Coronary artery (tissue), 2 donors: ENCODE data around the gene PARD6G.

Experiments
- DNase-seq: peaks from one replicate; pipeline ENCODE4 v3.0.0-alpha.2; 2017; ENCODE audit warnings: low spot score
- H3K27ac ChIP-seq, 2 donors: fragments of 200-600 bp; sonication (generic); one replicate each; pipeline ENCODE4 v1.5.1; 2016 to 2019
- H3K4me3 ChIP-seq: fragments of 200-600 bp; sonication (generic); 2 replicates; pipeline ENCODE4 v1.5.1; 2016; ENCODE audit warnings: mild to moderate bottlenecking, moderate library complexity
- TF ChIP-seq, protein P1 (sequence below): fragments of 200-600 bp; sonication (generic); IDR thresholded peaks from one replicate; pipeline ENCODE4 v1.5.1; 2019; ENCODE audit warnings: antibody characterized with exemption

PARD6G gene

DNA sequence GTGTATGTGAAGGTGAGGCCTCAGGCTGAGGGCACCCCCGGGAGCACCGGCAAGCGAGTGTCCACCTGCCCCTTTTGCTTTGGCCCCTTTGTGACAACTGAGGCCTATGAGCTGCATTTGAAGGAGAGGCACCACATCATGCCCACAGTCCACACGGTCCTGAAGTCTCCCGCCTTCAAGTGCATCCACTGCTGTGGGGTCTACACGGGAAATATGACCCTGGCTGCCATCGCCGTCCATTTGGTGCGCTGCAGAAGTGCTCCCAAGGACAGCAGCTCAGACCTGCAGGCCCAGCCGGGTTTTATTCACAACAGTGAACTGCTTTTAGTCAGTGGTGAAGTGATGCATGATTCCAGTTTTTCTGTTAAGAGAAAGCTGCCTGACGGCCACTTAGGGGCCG is 109.3 kb downstream of the PARD6G start:
- Histone ChIP-seq H3K27ac (no peak overlapping the region), H3K4me3 (no peak overlapping the region)
- no peak for DNase-seq
- TF ChIP-seq, protein P1, sequence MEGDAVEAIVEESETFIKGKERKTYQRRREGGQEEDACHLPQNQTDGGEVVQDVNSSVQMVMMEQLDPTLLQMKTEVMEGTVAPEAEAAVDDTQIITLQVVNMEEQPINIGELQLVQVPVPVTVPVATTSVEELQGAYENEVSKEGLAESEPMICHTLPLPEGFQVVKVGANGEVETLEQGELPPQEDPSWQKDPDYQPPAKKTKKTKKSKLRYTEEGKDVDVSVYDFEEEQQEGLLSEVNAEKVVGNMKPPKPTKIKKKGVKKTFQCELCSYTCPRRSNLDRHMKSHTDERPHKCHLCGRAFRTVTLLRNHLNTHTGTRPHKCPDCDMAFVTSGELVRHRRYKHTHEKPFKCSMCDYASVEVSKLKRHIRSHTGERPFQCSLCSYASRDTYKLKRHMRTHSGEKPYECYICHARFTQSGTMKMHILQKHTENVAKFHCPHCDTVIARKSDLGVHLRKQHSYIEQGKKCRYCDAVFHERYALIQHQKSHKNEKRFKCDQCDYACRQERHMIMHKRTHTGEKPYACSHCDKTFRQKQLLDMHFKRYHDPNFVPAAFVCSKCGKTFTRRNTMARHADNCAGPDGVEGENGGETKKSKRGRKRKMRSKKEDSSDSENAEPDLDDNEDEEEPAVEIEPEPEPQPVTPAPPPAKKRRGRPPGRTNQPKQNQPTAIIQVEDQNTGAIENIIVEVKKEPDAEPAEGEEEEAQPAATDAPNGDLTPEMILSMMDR = no peak

DNA sequence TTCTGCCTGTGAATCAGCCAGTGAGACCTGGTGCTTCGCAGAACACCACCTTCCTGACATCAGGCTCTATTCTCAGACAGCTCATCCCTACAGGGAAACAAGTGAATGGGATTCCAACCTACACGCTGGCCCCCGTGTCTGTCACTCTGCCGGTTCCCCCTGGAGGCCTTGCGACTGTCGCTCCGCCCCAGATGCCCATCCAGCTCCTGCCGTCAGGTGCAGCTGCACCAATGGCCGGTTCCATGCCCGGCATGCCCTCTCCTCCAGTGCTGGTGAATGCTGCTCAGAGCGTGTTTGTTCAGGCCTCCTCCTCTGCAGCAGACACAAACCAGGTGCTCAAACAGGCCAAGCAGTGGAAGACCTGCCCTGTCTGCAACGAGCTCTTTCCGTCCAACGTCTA is 110.2 kb downstream of the PARD6G start:
- no peak for DNase-seq
- TF ChIP-seq, protein P1 = no peak
- Histone ChIP-seq H3K27ac (no peak overlapping the region), H3K4me3 (no peak overlapping the region)

DNA sequence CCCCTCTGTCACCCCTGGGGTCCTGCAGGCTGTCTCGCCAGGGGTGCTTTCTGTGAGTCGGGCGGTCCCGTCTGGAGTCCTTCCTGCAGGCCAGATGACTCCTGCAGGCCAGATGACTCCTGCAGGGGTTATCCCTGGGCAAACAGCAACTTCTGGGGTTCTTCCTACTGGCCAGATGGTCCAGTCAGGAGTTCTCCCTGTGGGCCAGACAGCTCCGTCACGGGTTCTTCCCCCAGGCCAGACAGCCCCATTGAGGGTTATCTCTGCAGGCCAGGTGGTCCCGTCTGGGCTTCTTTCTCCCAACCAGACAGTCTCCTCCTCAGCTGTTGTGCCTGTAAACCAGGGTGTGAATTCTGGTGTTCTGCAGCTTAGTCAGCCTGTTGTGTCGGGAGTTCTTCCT is 110.6 kb downstream of the PARD6G start:
- TF ChIP-seq, protein P1 = no peak
- H3K27ac ChIP-seq = no peak overlapping the region
- H3K4me3 ChIP-seq = no peak overlapping the region
- DNase-seq = no peak

DNA sequence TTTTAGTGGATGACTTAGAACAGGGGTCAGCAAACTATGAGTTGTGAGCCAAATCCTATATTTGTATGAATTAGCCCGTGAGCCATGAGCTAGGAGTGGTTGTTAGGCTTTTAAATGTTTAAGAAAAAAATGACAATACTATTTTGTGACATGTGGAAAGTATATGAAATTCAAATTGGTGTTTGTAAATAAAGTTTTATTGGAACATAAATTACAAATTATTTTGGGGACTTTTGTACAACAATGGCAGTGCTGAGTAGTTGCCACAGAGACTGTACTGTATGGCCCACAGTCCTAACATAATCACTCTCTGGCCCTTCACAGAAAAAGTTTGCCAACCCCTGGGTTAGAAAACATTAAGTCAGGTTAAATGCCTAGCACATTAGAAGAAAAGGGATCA is 112.2 kb downstream of the PARD6G start:
- DNase-seq = no peak
- H3K27ac ChIP-seq = no peak overlapping the region
- TF ChIP-seq, protein P1 = no peak
- H3K4me3 ChIP-seq = no peak overlapping the region

DNA sequence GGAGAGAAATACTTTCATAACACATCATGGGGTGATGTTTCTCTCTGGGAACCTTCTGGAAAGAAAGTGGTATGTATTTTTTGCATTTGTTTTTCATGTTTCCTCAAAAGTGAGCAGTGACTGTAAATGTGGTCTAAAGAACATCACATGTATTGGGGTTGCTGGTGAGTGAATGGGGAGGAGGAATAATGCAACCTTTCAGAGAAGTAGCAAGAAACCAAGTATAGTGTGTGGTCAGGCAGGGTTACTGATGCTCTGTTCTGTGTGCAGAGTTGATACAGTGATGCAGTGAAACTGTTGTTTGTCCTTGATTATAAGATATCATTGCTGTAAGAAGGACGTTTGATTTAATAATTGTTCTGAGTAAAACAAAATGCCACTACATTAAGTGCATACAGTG is 114.2 kb downstream of the PARD6G start:
- no peak overlapping the region for H3K27ac ChIP-seq
- no peak for DNase-seq
- no peak overlapping the region for H3K4me3 ChIP-seq
- TF ChIP-seq, protein P1 = no peak

DNA sequence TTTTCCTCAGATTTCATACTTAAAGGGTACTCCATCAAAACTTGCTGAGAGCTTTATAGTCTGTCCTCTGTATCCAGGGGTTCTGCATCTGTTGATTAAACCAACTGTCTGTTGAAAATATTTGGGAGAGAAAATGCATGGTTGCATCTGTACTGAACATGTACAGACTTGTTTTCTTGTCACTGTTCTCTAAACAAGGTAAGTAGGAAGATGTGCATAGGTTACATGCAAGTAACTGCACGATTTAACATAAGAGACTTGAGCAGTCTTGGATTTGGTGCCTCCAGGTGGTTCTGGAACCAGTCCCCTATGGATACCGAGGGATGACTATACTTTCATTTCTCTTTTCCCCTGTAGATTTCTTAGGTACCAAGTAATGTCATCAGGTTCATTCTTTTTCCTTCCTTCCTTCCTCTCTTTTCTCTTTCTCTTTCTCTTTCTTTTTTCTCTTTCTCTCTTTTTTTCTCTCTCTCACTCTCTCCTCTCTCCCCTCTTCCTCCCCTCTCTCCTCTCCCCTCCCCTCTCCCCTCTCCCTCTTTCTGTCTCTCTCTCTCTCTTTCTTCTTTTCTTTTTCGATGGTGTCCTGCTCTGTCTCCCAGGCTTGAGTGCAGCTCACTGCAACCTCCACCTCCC is 115.0 kb downstream of the PARD6G start:
- Histone ChIP-seq H3K27ac (no peak overlapping the region), H3K4me3 (no peak overlapping the region)
- TF ChIP-seq, protein P1 = no peak
- DNase-seq = no peak

DNA sequence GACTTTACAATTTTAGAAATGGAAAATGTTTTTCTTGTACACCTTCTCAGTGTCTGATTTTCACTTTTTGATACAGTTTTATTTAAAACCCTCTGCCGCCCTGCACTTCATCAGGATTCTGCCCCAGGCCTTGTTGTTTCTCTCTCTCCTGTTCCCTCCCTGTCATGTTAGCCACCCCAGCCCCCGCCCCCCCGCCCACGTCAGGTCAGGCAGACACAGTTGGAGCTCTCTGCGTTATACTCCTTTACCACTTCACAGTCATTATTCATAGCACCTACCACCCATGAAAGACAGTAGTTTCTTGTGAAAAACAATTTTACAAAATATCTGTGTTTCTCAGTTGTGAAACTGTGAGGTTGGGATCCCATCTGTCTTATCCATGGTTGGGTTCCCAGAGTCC is 116.8 kb downstream of the PARD6G start:
- no peak overlapping the region for H3K4me3 ChIP-seq
- TF ChIP-seq, protein P1 = no peak
- H3K27ac ChIP-seq = no peak overlapping the region
- DNase-seq = no peak
